HEK293 (cell line): ENCODE measurements around the gene RHOT1.
"Not testable (repeated sequence)": the region's sequence is repeated elsewhere in the genome, so short reads cannot be mapped to it uniquely, and the experiment has no call there.

ENCODE experiments used
- CTCF ChIA-PET: fragments of 350-600 bp; formaldehyde crosslinking; extraction: SDS; loops from one replicate; lab custom pipeline; 2021; ENCODE audit warnings: antibody characterized with exemption; lab: Yijun Ruan, JAX
- POLR2A ChIA-PET: fragments of 300-600 bp; formaldehyde crosslinking; extraction: SDS; loops from one replicate; lab custom pipeline; 2020; ENCODE audit warnings: antibody characterized with exemption, inconsistent platforms; lab: Yijun Ruan, JAX
- H3K27ac ChIP-seq: fragments of 200-500 bp; sonication (Bioruptor generic); 2 replicates; pipeline ENCODE4 v1.5.1; 2014; ENCODE audit warnings: low read depth, low read length, control low read depth, inconsistent platforms; ENCODE audit errors: extremely low read depth
- H3K36me3 ChIP-seq, 2 experiments: fragments of 200-500 bp in 1 of 2; sonication (Bioruptor generic) in 1 of 2; 1 replicate in 1 of 2; 2 replicates in 1 of 2; pipeline ENCODE4 v1.5.1; 2014 to 2017; ENCODE audit warnings: inconsistent platforms in 2 of 2, low read length in 2 of 2; ENCODE audit not compliant: control insufficient read depth in 2 of 2, insufficient read depth in 1 of 2
- H3K4me1 ChIP-seq: fragments of 200-500 bp; sonication (Bioruptor generic); 2 replicates; pipeline ENCODE4 v1.5.1; 2014; ENCODE audit warnings: mild to moderate bottlenecking, low read length, inconsistent platforms; ENCODE audit not compliant: control insufficient read depth, insufficient read depth
- H3K4me3 ChIP-seq: 2 replicates; pipeline ENCODE4 v1.5.1; 2011; ENCODE audit warnings: low read depth, mild to moderate bottlenecking, control low read depth, low read length, moderate library complexity
- H3K9me3 ChIP-seq: fragments of 200-500 bp; sonication (Bioruptor generic); 2 replicates; pipeline ENCODE4 v1.5.1; 2014; ENCODE audit warnings: low read depth, low read length, inconsistent platforms; ENCODE audit not compliant: control insufficient read depth, insufficient read depth
- BCL11B ChIP-seq: fragments of 450-650 bp; formaldehyde crosslinking; IDR thresholded peaks from 2 replicates; pipeline ENCODE4 v1.5.1; 2016; ENCODE audit warnings: low read depth, missing biosample characterization, missing genetic modification characterization
- IKZF3 ChIP-seq: fragments of 450-650 bp; IDR thresholded peaks from 2 replicates; pipeline ENCODE4 v1.5.0; 2018; ENCODE audit warnings: missing biosample characterization, mild to moderate bottlenecking, missing genetic modification characterization, moderate library complexity
- OSR2 ChIP-seq: fragments of 450-650 bp; formaldehyde crosslinking; IDR thresholded peaks from 2 replicates; pipeline ENCODE4 v1.5.1; 2016; ENCODE audit warnings: missing biosample characterization, missing genetic modification characterization
- SETDB1 ChIP-seq: IDR thresholded peaks from one replicate; pipeline ENCODE4 v1.6.1; 2017; ENCODE audit warnings: mild to moderate bottlenecking, low read length, moderate library complexity, mixed read lengths; ENCODE audit not compliant: insufficient read length
- SP7 ChIP-seq: fragments of 450-650 bp; formaldehyde crosslinking; IDR thresholded peaks from 2 replicates; pipeline ENCODE4 v1.5.1; 2016; ENCODE audit warnings: missing biosample characterization, missing genetic modification characterization
- ZFP37 ChIP-seq: fragments of 450-650 bp; formaldehyde crosslinking; IDR thresholded peaks from 2 replicates; pipeline ENCODE4 v1.5.1; 2016; ENCODE audit warnings: missing biosample characterization, missing genetic modification characterization
- ZNF391 ChIP-seq: fragments of 450-650 bp; formaldehyde crosslinking; IDR thresholded peaks from 2 replicates; pipeline ENCODE4 v1.5.1; 2016; ENCODE audit warnings: low read depth, missing biosample characterization, missing genetic modification characterization, borderline replicate concordance
- ZNF549 ChIP-seq: fragments of 450-650 bp; IDR thresholded peaks from 2 replicates; pipeline ENCODE4 v1.5.1; 2018; ENCODE audit warnings: missing biosample characterization, missing genetic modification characterization, mild to moderate bottlenecking, inconsistent platforms, moderate library complexity
- ZNF610 ChIP-seq: fragments of 450-650 bp; formaldehyde crosslinking; IDR thresholded peaks from 2 replicates; pipeline ENCODE4 v1.5.1; 2016; ENCODE audit warnings: missing biosample characterization, missing genetic modification characterization, borderline replicate concordance
- ZNF626 ChIP-seq: fragments of 450-650 bp; sonication (Bioruptor Pico); formaldehyde crosslinking; IDR thresholded peaks from 2 replicates; pipeline ENCODE4 v1.5.1; 2018; ENCODE audit warnings: missing biosample characterization, missing genetic modification characterization, inconsistent platforms
- ZNF654 ChIP-seq: fragments of 450-650 bp; formaldehyde crosslinking; IDR thresholded peaks from 2 replicates; pipeline ENCODE4 v1.5.1; 2016; ENCODE audit warnings: low read depth, missing biosample characterization, missing genetic modification characterization
- ZNF658 ChIP-seq: fragments of 450-650 bp; formaldehyde crosslinking; IDR thresholded peaks from 2 replicates; pipeline ENCODE4; 2016; ENCODE audit warnings: missing biosample characterization, missing genetic modification characterization
- TF ChIP-seq, protein P1 (sequence below): fragments of 450-650 bp; formaldehyde crosslinking; conservative IDR thresholded peaks from 2 replicates; pipeline ENCODE4 v1.5.1; 2016; ENCODE audit warnings: low read depth, missing biosample characterization, missing genetic modification characterization
- TF ChIP-seq, protein P2 (sequence below): fragments of 450-650 bp; formaldehyde crosslinking; IDR thresholded peaks from 2 replicates; pipeline ENCODE4 v1.5.1; 2016; ENCODE audit warnings: missing biosample characterization, missing genetic modification characterization
- TF ChIP-seq, protein P3 (sequence below): fragments of 450-650 bp; formaldehyde crosslinking; IDR thresholded peaks from 2 replicates; pipeline ENCODE4 v1.5.1; 2016; ENCODE audit warnings: missing biosample characterization, missing genetic modification characterization
- TF ChIP-seq, protein P4 (sequence below): fragments of 450-650 bp; formaldehyde crosslinking; optimal IDR thresholded peaks from 2 replicates; pipeline ENCODE3; 2016; ENCODE audit warnings: missing biosample characterization, mild to moderate bottlenecking, missing genetic modification characterization

RHOT1 gene

DNA sequence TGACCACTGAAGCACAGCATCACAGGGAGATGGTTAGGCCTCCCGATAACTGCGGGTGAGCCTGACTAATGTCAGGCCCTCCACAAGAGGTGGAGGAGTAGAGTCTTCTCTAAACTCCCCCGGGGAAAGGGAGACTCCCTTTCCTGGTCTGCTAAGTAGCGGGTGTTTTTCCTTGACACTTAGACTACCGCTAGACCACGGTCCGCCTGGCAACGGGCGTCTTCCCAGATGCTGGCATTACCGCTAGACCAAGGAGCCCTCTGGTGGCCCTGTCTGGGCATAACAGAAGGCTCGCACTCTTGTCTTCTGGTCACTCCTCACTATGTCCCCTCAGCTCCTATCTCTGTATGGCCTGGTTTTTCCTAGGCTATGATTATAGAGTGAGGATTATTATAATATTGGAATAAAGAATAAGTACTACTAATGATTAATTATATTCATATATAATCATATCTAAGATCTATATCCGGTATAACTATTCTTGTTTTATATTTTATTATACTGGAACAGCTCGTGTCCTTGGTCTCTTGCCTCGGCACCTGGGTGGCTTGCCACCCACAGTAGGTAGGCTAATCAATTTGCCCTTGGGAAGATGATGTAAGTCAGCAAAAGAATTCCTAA lies 6.7 kb upstream of the RHOT1 start (continued):
- TF ChIP-seq, protein P1, sequence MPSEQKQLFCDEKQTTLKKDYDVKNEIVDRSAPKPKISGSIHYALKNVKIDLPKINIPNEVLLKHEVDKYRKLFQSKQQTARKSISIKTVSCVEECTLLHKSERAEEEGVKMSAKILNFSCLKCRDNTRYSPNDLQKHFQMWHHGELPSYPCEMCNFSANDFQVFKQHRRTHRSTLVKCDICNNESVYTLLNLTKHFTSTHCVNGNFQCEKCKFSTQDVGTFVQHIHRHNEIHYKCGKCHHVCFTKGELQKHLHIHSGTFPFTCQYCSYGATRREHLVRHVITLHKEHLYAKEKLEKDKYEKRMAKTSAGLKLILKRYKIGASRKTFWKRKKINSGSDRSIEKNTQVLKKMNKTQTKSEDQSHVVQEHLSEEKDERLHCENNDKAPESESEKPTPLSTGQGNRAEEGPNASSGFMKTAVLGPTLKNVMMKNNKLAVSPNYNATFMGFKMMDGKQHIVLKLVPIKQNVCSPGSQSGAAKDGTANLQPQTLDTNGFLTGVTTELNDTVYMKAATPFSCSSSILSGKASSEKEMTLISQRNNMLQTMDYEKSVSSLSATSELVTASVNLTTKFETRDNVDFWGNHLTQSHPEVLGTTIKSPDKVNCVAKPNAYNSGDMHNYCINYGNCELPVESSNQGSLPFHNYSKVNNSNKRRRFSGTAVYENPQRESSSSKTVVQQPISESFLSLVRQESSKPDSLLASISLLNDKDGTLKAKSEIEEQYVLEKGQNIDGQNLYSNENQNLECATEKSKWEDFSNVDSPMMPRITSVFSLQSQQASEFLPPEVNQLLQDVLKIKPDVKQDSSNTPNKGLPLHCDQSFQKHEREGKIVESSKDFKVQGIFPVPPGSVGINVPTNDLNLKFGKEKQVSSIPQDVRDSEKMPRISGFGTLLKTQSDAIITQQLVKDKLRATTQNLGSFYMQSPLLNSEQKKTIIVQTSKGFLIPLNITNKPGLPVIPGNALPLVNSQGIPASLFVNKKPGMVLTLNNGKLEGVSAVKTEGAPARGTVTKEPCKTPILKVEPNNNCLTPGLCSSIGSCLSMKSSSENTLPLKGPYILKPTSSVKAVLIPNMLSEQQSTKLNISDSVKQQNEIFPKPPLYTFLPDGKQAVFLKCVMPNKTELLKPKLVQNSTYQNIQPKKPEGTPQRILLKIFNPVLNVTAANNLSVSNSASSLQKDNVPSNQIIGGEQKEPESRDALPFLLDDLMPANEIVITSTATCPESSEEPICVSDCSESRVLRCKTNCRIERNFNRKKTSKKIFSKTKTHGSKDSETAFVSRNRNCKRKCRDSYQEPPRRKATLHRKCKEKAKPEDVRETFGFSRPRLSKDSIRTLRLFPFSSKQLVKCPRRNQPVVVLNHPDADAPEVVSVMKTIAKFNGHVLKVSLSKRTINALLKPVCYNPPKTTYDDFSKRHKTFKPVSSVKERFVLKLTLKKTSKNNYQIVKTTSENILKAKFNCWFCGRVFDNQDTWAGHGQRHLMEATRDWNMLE (tag by site-specific recombination) = 0 out of 2 replicates have a peak, but pooled peaks have one; percentile 26
- TF ChIP-seq SETDB1 (peak; percentile 81), IKZF3 (tag by site-specific recombination) (peak; percentile 72), SP7 (tag by site-specific recombination) (peak; percentile 48; the same call in 1 of the 2 replicates), ZNF391 (tag by site-specific recombination) (peak; percentile 66; the same call in 1 of the 2 replicates), ZNF610 (peak; percentile 78), ZNF549 (tag by site-specific recombination) (peak; percentile 50; the same call in 1 of the 2 replicates), ZNF654 (tag by site-specific recombination) (peak; percentile 87), ZNF626 (tag by site-specific recombination) (0 out of 2 replicates have a peak, but pooled peaks have one; percentile 77)
- TF ChIP-seq, protein P2, sequence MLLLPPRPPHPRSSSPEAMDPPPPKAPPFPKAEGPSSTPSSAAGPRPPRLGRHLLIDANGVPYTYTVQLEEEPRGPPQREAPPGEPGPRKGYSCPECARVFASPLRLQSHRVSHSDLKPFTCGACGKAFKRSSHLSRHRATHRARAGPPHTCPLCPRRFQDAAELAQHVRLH = 0 out of 2 replicates have a peak, but pooled peaks have one; percentile 42

DNA sequence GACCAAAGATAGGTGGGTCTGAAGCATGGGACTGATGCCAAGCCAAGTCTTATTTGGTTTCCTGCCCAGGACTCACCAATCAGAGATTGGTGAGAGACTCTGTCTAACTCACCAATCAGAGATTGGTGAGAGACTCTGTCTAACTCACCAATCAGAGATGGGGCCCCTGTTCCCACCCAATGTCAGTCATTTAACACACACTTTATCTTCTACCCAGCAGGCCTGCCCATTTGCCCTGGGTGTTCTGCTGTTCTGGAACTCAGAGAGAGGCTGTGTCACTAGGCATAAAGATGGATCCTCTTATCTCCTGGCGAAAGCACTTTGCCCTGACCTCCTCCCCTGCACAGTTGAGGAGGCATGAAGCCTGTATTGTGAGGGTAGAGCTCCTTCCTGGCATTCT lies 5.4 kb upstream of the RHOT1 start:
- TF ChIP-seq, protein P3, sequence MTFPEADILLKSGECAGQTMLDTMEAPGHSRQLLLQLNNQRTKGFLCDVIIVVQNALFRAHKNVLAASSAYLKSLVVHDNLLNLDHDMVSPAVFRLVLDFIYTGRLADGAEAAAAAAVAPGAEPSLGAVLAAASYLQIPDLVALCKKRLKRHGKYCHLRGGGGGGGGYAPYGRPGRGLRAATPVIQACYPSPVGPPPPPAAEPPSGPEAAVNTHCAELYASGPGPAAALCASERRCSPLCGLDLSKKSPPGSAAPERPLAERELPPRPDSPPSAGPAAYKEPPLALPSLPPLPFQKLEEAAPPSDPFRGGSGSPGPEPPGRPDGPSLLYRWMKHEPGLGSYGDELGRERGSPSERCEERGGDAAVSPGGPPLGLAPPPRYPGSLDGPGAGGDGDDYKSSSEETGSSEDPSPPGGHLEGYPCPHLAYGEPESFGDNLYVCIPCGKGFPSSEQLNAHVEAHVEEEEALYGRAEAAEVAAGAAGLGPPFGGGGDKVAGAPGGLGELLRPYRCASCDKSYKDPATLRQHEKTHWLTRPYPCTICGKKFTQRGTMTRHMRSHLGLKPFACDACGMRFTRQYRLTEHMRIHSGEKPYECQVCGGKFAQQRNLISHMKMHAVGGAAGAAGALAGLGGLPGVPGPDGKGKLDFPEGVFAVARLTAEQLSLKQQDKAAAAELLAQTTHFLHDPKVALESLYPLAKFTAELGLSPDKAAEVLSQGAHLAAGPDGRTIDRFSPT (tag by site-specific recombination) = no peak
- no peak for TF ChIP-seq OSR2 (tag by site-specific recombination)
- TF ChIP-seq ZNF658 = no peak
- TF ChIP-seq ZFP37 (tag by site-specific recombination) = no peak
- no peak for TF ChIP-seq BCL11B (tag by site-specific recombination)
- TF ChIP-seq, all 188 proteins: peak for 0
- Histone ChIP-seq H3K9me3 (no peaks in the 10 kb centered on the region), H3K36me3 (no peaks in the 10 kb centered on the region), H3K4me1 (no peaks in the 10 kb centered on the region), H3K27ac (no peak overlapping the region), H3K4me3 (no peak overlapping the region)
- ChIA-PET POLR2A (no interaction called here), CTCF (interaction anchor here (0.9 to 8.3 kb wide), 7 partner anchors 10 to 144 kb away, joined by 3 to 68 read pairs (median 5); partner anchors contain the start of gene LRRC37B)

DNA sequence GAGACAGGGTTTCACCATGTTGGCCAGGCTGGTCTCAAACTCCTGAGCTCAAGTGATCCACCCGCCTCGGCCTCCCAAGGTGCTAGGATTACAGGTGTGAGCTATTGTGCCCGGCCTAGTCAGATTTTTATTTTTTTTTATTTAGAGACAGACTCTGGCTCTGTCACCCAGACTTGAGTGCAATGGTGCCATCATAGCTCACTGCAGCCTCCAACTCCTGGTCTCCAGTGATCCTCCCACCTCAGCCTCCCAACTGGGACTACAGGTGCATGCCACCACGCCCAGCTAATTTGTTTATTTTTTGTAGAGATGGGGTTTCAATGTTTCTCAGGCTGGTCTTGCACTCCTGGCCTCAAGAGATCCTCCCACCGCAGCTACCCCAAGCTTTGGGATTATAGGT lies 2.8 kb upstream of the RHOT1 start:
- H3K36me3 ChIP-seq, H3K9me3 ChIP-seq, H3K4me1 ChIP-seq, H3K4me3 ChIP-seq: not testable (repeated sequence)
- ChIA-PET POLR2A (interaction anchor here (0.6 to 1.0 kb wide), 2 partner anchors 17 to 172 kb away, joined by 3 read pairs; no protein-coding TSS in a partner anchor), CTCF (interaction anchor here (0.6 to 8.3 kb wide), 23 partner anchors 11 to 704 kb away, joined by 3 to 68 read pairs (median 3); partner anchors contain the start of gene LRRC37B)
- TF ChIP-seq, protein P4, sequence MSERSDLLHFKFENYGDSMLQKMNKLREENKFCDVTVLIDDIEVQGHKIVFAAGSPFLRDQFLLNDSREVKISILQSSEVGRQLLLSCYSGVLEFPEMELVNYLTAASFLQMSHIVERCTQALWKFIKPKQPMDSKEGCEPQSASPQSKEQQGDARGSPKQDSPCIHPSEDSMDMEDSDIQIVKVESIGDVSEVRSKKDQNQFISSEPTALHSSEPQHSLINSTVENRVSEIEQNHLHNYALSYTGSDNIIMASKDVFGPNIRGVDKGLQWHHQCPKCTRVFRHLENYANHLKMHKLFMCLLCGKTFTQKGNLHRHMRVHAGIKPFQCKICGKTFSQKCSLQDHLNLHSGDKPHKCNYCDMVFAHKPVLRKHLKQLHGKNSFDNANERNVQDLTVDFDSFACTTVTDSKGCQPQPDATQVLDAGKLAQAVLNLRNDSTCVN = peak; percentile 10
- TF ChIP-seq, all 188 proteins: peak for 1; not testable (repeated sequence) for 187
- H3K27ac ChIP-seq = not testable (repeated sequence)
